GM20000 (cell line): ENCODE results near the gene PPY.
"Not testable (repeated sequence)": the region's sequence is repeated elsewhere in the genome, so short reads cannot be mapped to it uniquely, and the experiment has no call there.

Experiments used
- DNase-seq: peaks from one replicate; pipeline ENCODE4 v3.0.0; 2012; ENCODE audit warnings: low spot score
- CTCF ChIP-seq: IDR thresholded peaks from 2 replicates; pipeline ENCODE4 v1.5.1; 2012; ENCODE audit warnings: mild to moderate bottlenecking, control low read depth; ENCODE audit errors: extremely low read depth, missing control alignments

Gene PPY

GRCh38 chr17:43900858-43901754 is 41.2 kb downstream of the PPY start:
- no peak for DNase-seq
- TF ChIP-seq CTCF: no peak

- TF ChIP-seq CTCF: no peak
Observed at GRCh38 chr17:43900183-43900857, 42.0 kb downstream of the PPY start.

GRCh38 chr17:43898446-43898845 is 43.8 kb downstream of the PPY start:
- DNase-seq: no peak
- no peak for TF ChIP-seq CTCF

More at GRCh38 chr17:43900183-43900857, 42.0 kb downstream of the PPY start:
- DNase-seq: peak; percentile 86

GRCh38 chr17:43897831-43898230 is 44.4 kb downstream of the PPY start:
- no peak for DNase-seq
- TF ChIP-seq CTCF: no peak

- DNase-seq: not testable (repeated sequence)
Observed at GRCh38 chr17:43894494-43894893, 47.8 kb downstream of the PPY start.

- TF ChIP-seq CTCF: no peak
- DNase-seq: no peak
Observed at GRCh38 chr17:43892647-43892952, 49.7 kb downstream of the PPY start.

GRCh38 chr17:43891851-43892646 is 50.2 kb downstream of the PPY start:
- TF ChIP-seq CTCF: no peak
- no peak for DNase-seq
